ENCODE data around the gene NTM.

The NTM gene

DNA sequence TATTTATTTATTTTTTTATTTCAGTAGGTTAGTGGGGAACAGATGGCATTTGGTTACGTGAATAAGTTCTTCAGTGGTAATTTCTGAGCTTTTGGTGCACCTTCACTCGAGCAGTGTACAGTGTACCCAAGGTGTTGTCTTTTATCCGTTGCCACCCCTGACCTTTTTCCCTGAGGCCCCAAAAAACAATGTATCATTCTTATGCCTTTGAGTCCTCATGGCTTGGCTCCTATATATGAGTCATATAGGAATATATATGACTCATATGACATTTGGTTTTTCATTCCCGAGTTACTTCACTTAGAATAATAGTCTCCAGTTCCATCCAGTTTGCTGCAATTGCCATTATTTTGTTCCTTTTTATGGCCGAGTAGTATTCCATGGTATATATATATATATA lies 763.9 kb downstream of the NTM start:
- Histone ChIP-seq H3K9me3 (ENCODE audit: severe bottlenecking) (no peaks in the 10 kb centered on the region), H3K4me3 (ENCODE audit: low read depth, low read length) (no peak overlapping the region), H3K27ac (no peak overlapping the region), H3K27me3 (ENCODE audit: insufficient read depth, low read depth, severe bottlenecking) (no peaks in the 10 kb centered on the region), H3K36me3 (no peaks in the 10 kb centered on the region)
- DNase-seq: no peak
- TF ChIP-seq, protein P1, sequence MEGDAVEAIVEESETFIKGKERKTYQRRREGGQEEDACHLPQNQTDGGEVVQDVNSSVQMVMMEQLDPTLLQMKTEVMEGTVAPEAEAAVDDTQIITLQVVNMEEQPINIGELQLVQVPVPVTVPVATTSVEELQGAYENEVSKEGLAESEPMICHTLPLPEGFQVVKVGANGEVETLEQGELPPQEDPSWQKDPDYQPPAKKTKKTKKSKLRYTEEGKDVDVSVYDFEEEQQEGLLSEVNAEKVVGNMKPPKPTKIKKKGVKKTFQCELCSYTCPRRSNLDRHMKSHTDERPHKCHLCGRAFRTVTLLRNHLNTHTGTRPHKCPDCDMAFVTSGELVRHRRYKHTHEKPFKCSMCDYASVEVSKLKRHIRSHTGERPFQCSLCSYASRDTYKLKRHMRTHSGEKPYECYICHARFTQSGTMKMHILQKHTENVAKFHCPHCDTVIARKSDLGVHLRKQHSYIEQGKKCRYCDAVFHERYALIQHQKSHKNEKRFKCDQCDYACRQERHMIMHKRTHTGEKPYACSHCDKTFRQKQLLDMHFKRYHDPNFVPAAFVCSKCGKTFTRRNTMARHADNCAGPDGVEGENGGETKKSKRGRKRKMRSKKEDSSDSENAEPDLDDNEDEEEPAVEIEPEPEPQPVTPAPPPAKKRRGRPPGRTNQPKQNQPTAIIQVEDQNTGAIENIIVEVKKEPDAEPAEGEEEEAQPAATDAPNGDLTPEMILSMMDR (IDR thresholded peaks at IDR 0.05; ENCODE audit: low read depth, low read length): no peak

DNA sequence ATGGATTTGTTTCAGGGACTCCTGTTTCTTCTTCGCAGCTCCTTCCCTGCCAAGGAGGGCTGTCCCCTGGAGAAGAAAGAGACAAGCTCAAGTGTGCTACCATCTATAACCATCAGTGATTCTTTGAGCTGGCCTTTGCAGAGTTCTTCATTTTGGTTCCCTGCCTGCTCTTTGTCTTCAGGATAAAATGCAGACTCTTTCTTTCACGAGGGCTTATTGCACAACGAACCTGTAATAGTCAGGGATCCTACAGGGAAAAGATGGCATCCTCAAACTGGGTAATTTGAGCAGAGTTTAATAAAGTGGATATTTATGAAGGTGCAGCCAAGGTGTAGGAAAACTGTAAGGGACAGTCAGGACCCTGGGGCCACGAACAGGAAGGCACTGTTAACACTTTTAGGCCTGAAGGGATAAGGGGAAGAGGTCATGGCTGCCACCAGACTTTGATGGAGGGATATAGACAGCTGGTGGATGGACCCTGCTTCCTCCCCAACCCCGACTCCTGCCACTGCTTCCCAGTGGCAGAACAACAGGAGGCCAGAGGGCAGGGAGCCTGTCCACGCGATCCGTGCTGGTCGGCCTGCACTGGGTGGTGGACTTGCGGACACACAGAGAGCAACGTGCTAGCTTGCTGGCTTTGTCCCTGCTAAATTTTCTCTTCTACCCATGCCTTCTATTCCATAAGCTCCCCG lies 767.0 kb downstream of the NTM start:
- TF ChIP-seq, protein P1 (IDR thresholded peaks at IDR 0.05; ENCODE audit: low read depth, low read length): no peak
- Histone ChIP-seq H3K36me3 (no peaks in the 10 kb centered on the region), H3K27me3 (ENCODE audit: insufficient read depth, low read depth, severe bottlenecking) (no peaks in the 10 kb centered on the region), H3K4me3 (ENCODE audit: low read depth, low read length) (no peak overlapping the region), H3K27ac (no peak overlapping the region), H3K9me3 (ENCODE audit: severe bottlenecking) (no peaks in the 10 kb centered on the region)
- DNase-seq: no peak

DNA sequence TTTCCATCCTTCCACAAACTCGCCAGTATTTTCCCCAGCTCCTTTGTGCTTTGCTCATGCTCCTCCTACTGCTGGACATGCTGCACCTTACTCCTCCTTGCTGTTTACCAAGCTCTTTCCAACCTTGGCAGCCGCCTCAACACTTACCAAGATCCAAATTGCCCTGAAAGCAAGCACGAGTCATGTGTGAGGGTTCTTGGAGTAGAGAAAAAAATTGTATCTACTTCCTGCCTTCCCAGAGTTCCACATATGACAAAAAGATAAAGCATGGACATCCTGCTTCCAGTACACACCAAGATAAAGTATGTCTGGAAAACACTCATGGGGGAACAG lies 767.5 kb downstream of the NTM start:
- no peak for DNase-seq
- Histone ChIP-seq H3K27ac (no peak overlapping the region), H3K27me3 (ENCODE audit: insufficient read depth, low read depth, severe bottlenecking) (no peaks in the 10 kb centered on the region), H3K36me3 (no peaks in the 10 kb centered on the region), H3K9me3 (ENCODE audit: severe bottlenecking) (no peaks in the 10 kb centered on the region), H3K4me3 (ENCODE audit: low read depth, low read length) (no peak overlapping the region)
- TF ChIP-seq, protein P1 (IDR thresholded peaks at IDR 0.05; ENCODE audit: low read depth, low read length): no peak

DNA sequence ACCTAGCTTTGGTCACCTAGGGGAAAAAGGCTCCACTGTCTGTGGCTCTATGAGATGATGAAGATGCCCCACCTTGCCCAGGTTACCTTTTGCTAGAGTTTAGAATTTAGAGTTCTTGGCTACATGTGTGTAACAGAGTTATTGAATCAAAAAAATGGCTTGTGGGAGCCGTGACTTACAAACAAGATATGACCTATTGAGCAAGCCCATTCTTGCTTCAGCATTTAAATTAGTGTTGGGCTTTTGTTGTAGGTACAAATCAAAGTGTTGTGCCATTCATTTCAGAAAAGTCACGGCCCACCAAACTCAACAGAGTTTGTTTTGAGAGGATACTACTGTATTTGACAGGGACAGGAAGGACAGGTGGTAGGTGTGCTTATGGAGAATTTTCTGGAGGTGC lies 768.8 kb downstream of the NTM start:
- Histone ChIP-seq H3K36me3 (no peaks in the 10 kb centered on the region), H3K27me3 (ENCODE audit: insufficient read depth, low read depth, severe bottlenecking) (no peaks in the 10 kb centered on the region), H3K27ac (no peak overlapping the region), H3K9me3 (ENCODE audit: severe bottlenecking) (no peaks in the 10 kb centered on the region), H3K4me3 (ENCODE audit: low read depth, low read length) (no peak overlapping the region)
- no peak for DNase-seq
- TF ChIP-seq, protein P1 (IDR thresholded peaks at IDR 0.05; ENCODE audit: low read depth, low read length): no peak

DNA sequence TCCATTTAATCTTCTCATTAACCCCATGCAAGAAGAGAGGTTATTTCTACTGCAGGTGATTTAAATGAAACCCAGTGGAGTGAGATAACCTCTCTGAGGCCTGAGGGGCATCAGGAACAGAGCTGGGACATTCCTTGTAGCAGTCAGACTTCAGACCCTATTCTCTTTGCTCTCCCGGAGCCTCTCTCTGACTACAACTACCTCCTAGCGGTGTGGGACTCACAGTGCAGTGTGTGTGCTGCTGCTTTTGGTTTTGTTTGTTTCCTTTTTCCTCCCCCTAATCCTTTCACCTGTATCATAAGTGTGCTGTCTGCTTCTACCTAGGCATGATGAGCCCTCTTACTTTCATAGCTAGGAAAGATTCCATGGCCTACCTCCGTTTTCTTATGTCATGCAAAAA lies 769.6 kb downstream of the NTM start:
- Histone ChIP-seq H3K4me3 (ENCODE audit: low read depth, low read length) (no peak overlapping the region), H3K36me3 (no peaks in the 10 kb centered on the region), H3K9me3 (ENCODE audit: severe bottlenecking) (no peaks in the 10 kb centered on the region), H3K27me3 (ENCODE audit: insufficient read depth, low read depth, severe bottlenecking) (no peaks in the 10 kb centered on the region), H3K27ac (no peak overlapping the region)
- no peak for DNase-seq
- TF ChIP-seq, protein P1 (IDR thresholded peaks at IDR 0.05; ENCODE audit: low read depth, low read length): no peak

DNA sequence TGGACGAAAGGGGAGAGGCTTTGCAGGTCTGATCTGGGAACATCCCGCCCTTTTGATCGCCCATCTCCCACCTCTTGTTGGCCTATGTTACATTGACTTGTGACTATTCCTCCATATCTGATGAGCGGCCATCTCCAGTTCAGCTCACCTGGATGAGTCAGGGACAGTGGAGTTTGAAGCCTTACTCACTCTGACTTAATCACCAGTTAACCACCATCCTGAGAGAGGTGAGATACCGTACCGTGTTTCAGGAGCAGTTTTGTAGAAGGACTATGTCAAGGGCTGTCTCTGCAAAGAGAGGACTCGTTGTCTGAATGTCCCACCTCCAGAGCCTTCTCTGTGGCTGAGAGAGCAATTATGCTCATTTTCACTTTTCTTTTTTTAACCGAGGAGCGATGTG lies 771.7 kb downstream of the NTM start:
- DNase-seq: no peak
- H3K27ac ChIP-seq: no peak overlapping the region
- H3K4me3 ChIP-seq (ENCODE audit: low read depth, low read length): no peak overlapping the region
- TF ChIP-seq, protein P1 (IDR thresholded peaks at IDR 0.05; ENCODE audit: low read depth, low read length): no peak
- no peaks in the 10 kb centered on the region for H3K9me3 ChIP-seq (ENCODE audit: severe bottlenecking)
- no peaks in the 10 kb centered on the region for H3K27me3 ChIP-seq (ENCODE audit: insufficient read depth, low read depth, severe bottlenecking)
- H3K36me3 ChIP-seq: no peaks in the 10 kb centered on the region

Data from WERI-Rb-1 (cell line).